Measurements from ENCODE around the gene CCL4.
"Not testable (repeated sequence)": the region's sequence is repeated elsewhere in the genome, so short reads cannot be mapped to it uniquely, and the experiment has no call there.

CCL4 gene

DNA sequence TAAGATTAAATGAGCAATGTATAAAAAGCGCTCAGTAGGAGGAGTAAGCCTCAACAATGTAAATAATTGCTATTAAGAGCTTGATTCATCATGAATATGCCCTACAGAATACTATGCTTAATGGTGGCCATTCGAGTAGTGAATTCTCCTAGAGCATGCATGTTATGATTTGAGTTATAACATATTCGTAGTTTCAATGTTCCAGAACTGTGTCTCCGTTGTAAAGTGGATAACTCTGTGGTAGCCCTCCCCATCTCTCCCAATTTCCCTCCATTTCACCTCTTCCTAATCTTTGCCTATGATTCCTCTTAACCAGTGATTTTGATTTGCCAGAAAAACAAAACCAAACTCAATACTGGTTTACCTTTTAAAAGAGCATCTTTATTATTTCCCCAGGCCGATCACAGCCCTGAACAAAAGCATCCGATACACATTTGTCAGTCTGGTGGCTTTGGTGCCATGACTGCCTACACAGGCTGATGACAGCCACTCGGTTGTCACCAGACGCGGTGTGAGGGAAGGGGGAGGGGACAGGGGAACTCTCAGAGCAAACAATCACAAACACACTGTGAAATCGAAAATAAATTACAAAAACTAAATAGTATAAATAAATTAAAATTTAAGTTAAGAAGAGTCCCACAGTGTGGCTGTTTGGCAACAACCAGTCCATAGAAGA is 15.6 kb upstream of the CCL4 start:
- DNase-seq (ENCODE audit: low read depth): not testable (repeated sequence)

- no peak for DNase-seq (ENCODE audit: low read depth)
Measured at GRCh38 chr17:36088670-36089338, 14.8 kb upstream of the CCL4 start.

DNA sequence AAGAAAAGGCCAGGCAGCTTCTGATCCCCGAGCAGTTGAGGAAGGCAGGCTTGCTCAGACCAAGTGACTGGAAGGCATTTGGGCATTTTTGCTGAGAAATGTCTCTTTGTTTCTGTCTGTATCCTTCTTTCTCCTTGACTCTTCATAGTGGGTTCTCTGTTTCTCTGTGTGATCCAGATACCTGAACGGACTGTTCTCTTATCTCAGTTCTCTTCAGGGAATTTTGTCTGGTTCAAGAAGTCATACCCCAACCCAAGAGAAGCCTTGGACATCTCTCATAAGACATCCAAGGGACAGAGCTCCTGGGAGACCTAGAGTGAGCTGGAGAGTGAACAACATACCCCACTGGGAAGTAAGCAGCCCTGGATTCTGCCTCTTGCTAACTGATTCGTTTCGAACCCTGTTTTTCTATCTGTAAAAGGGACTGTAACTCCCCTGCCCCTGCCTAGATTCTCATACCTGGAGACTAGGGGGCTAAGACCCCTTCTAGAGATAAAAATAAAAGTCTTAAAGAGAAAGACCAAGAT is 14.2 kb upstream of the CCL4 start:
- no peak for DNase-seq (ENCODE audit: low read depth)

- no peak for DNase-seq (ENCODE audit: low read depth)
Measured at GRCh38 chr17:36089888-36090836, 13.5 kb upstream of the CCL4 start, which contains the start of gene CCL3. Gene CCL3 (minus strand): TSS chr17:36090143. CDS start chr17:36090058, 85 bp downstream.

- no peak for DNase-seq (ENCODE audit: low read depth)
Measured at GRCh38 chr17:36092230-36092629, 11.4 kb upstream of the CCL4 start.

- not testable (repeated sequence) for DNase-seq (ENCODE audit: low read depth)
Measured at GRCh38 chr17:36092715-36093114, 10.9 kb upstream of the CCL4 start.

DNA sequence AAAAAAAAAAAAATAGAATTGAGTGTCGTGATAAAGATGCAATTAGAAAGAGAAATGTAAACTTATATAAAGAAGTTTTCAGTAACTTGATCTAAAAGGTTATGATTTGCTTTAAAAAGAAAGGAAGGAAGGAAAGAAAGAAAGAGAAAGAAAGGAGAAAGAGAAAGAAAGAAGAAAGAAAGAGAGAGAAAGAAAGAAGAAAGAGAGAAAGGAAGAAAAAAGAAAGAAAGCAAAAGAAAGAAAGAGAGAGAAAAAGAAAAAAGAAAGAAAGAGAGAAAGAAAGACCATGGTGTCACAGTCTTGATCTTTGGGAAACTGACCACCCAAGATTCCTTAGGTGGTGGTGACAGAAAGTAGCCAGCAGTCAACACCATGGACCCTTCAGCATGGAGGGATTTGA is 9.4 kb upstream of the CCL4 start:
- no peak for DNase-seq (ENCODE audit: low read depth)

DNA sequence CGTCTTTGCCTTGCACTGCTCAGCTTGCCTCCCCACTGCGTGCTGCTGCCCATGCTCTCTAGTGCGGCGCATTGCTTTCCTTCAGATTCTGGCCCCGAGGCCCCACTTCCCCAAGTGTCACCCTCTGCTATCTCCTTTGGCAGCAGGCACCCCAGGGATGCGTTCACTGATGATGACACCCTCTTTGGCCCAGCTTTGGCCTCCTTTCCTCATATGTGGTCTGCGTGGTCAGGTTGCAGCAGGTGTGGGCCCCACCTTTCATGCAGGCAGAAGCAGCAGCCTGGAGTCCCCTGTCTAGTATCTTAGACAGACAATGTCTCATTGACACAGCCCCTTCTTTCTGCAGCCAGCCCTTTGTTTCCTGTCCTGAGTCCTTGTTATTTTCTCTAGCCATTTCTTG is 8.9 kb upstream of the CCL4 start:
- DNase-seq (ENCODE audit: low read depth): no peak

- DNase-seq (ENCODE audit: low read depth): no peak
Measured at GRCh38 chr17:36095992-36096391, 7.6 kb upstream of the CCL4 start.

GRCh38 chr17:36099004-36099403 is 4.6 kb upstream of the CCL4 start:
- not testable (repeated sequence) for DNase-seq (ENCODE audit: low read depth)

GRCh38 chr17:36104246-36104645 is 619 bp downstream of the CCL4 start:
- DNase-seq (ENCODE audit: low read depth): not testable (repeated sequence)

- DNase-seq (ENCODE audit: low read depth): no peak
Measured at GRCh38 chr17:36104701-36105181, 1.1 kb downstream of the CCL4 start.

GRCh38 chr17:36105781-36106492 is 2.3 kb downstream of the CCL4 start:
- DNase-seq (ENCODE audit: low read depth): no peak

DNA sequence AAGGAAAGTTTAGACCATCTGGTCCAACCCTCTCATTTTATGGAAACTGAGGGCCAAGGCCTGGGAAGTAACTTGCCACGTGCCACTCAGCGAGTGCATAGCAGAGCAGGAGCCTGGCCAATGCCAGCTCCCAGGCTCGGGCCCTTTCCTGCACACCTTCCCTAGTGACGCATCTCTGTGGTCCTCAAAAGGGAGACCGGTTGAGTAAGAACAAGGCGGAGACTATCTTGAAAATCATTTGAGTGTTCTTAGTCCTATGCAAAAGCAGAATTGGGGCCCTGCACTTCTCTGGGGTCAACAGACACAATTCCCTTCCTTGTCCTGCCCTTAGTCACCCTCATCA is 2.8 kb downstream of the CCL4 start:
- DNase-seq (ENCODE audit: low read depth): no peak

GRCh38 chr17:36107660-36108059 is 4.0 kb downstream of the CCL4 start:
- DNase-seq (ENCODE audit: low read depth): no peak

GRCh38 chr17:36108265-36108664 is 4.6 kb downstream of the CCL4 start:
- DNase-seq (ENCODE audit: low read depth): not testable (repeated sequence)

GRCh38 chr17:36111068-36111490 is 7.5 kb downstream of the CCL4 start:
- no peak for DNase-seq (ENCODE audit: low read depth)

GRCh38 chr17:36112572-36112971 is 8.9 kb downstream of the CCL4 start:
- no peak for DNase-seq (ENCODE audit: low read depth)

- not testable (repeated sequence) for DNase-seq (ENCODE audit: low read depth)
Measured at GRCh38 chr17:36113131-36113530, 9.5 kb downstream of the CCL4 start.

DNA sequence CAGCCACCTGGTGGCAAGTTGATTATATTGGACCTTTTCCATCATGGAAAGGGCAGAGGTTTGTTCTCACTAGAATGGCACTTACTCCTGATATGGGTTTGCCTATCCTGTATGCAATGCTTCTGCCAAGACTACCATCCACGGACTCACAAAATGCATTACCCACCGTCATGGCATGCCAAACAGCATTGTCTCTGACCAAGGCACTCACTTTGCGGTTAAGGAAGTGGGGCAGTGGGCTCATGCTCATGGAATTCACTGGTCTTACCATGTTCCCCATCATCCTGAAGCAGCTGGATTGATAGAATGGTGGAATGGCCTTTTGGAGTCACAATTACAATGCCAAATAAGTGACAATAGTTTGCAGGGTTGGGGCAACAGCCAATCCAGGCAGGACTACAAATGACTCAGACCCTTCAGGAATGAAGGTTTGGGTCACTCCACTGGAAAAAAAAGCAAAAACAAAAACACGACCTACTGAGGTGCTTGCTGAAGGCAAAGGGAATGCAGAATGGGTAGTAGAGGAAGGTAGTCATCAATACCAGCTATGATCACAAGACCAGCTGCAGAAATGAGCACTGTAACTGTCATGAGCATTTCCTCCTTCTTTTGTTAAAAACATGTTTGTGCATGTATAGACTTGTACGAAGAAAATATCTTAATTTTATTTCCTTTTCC is 11.5 kb downstream of the CCL4 start:
- DNase-seq (ENCODE audit: low read depth): not testable (repeated sequence)

GRCh38 chr17:36115649-36115977 is 12.0 kb downstream of the CCL4 start:
- DNase-seq (ENCODE audit: low read depth): not testable (repeated sequence)

Data from CMK (cell line).